ENCODE data around the gene SND1.

The SND1 gene

DNA sequence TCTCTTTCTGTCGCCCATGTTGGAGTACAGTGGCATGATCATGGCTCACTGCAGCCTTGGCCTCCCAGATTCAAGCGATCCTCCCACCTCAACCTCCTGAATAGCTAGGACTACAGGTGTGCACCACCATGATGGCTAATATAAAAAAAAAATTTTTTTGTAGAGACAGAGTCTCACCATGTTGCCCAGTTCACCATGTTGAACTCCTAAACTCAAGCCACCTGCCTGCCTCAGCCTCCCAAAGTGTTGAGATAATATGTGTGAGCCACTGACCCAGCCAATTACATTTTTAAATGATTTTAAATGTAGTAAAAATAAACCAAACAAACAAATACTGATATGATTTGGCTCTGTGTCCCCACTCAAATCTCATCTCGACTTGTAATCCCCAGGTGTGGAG is 487.4 kb downstream of the SND1 start:
- no peak for DNase-seq (ENCODE audit: low read depth in 2 of 2)

DNA sequence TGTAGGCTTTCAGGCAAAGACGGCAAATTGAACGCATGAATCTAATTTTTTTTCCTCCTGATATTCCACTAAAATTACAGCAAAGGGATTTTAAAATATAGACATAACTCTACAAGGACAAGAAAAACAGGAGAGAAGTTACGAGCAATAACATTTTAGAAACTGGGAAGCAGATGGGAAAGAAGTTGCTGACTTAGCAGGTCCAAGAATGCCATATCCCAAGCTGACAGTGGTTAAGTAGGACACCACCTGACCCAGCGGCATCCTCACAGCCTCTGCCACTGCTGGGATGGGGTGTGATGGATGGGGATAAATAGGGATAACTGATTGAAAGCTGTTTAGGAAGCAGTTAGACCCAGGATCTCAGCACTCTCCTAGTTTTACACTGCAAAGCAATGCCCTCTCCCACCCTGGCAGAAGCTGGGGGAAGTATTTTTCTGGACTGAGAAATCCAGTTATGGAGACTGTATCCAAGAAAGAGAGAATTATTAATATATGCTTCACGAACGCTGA is 489.7 kb downstream of the SND1 start:
- DNase-seq (ENCODE audit: low read depth in 2 of 2) = no peak

Measured in stimulated activated CD8-positive, alpha-beta memory T cell treated with anti-CD3 and anti-CD28 coated beads, Interleukin-2, amount 100 ng/mL, for 48 hours (primary cell).